Measurements from ENCODE around the gene PMPCA.

Gene PMPCA

GRCh38 chr9:136381966-136382513 lies 28.4 kb upstream of the PMPCA start:
- no peak for TF ChIP-seq EZH2phosphoT487 (conservative IDR thresholded peaks at IDR 0.05; ENCODE audit: low read length)
- no peak for TF ChIP-seq CTCF (IDR thresholded peaks at IDR 0.05; ENCODE audit: insufficient read depth, low read length, poor library complexity, severe bottlenecking)
- H3F3A ChIP-seq (ENCODE audit: insufficient read depth): no peaks in the 10 kb centered on the region

GRCh38 chr9:136383436-136383835 lies 27.0 kb upstream of the PMPCA start:
- no peak overlapping the region for H3K27ac ChIP-seq (ENCODE audit: low read depth, low read length)
- no peak for TF ChIP-seq CTCF (IDR thresholded peaks at IDR 0.05; ENCODE audit: insufficient read depth, low read length, poor library complexity, severe bottlenecking)
- no peak for TF ChIP-seq EZH2phosphoT487 (conservative IDR thresholded peaks at IDR 0.05; ENCODE audit: low read length)
- H3K36me3 ChIP-seq (ENCODE audit: low read length): 0 out of 2 replicates have a peak, but pooled peaks cover 4% of the 10 kb centered on the region
- no peak overlapping the region for H3K4me2 ChIP-seq (ENCODE audit: low read depth, low read length, poor library complexity, severe bottlenecking)
- no peaks in the 10 kb centered on the region for H3K9me2 ChIP-seq (replicated peaks; ENCODE audit: insufficient read depth, low read length)
- no peaks in the 10 kb centered on the region for H3K79me2 ChIP-seq (ENCODE audit: insufficient read depth, low read length)
- H3K4me3 ChIP-seq (ENCODE audit: insufficient read depth, low read length, poor library complexity, severe bottlenecking): no peak overlapping the region
- no peaks in the 10 kb centered on the region for H3F3A ChIP-seq (ENCODE audit: insufficient read depth)
- no peaks in the 10 kb centered on the region for H3K9me3 ChIP-seq (ENCODE audit: insufficient read depth, low read length)
- no peaks in the 10 kb centered on the region for H4K20me1 ChIP-seq (ENCODE audit: low read depth, low read length)
- no peak overlapping the region for H3K9ac ChIP-seq (ENCODE audit: low read length)
- no peaks in the 10 kb centered on the region for H3K27me3 ChIP-seq (ENCODE audit: low read length)
- no peak overlapping the region for H2AFZ ChIP-seq (ENCODE audit: low read depth, low read length, severe bottlenecking)

More at GRCh38 chr9:136381966-136382513, 28.4 kb upstream of the PMPCA start:
- H3K9ac ChIP-seq (ENCODE audit: low read length): no peak overlapping the region
- H3K27ac ChIP-seq (ENCODE audit: low read depth, low read length): no peak overlapping the region
- no peak overlapping the region for H3K4me3 ChIP-seq (ENCODE audit: insufficient read depth, low read length, poor library complexity, severe bottlenecking)
- no peaks in the 10 kb centered on the region for H3K9me3 ChIP-seq (ENCODE audit: insufficient read depth, low read length)
- H3K4me2 ChIP-seq (ENCODE audit: low read depth, low read length, poor library complexity, severe bottlenecking): no peak overlapping the region
- no peaks in the 10 kb centered on the region for H3K9me2 ChIP-seq (replicated peaks; ENCODE audit: insufficient read depth, low read length)
- no peak overlapping the region for H2AFZ ChIP-seq (ENCODE audit: low read depth, low read length, severe bottlenecking)
- H3K27me3 ChIP-seq (ENCODE audit: low read length): no peaks in the 10 kb centered on the region
- 0 out of 2 replicates have a peak, but pooled peaks cover 4% of the 10 kb centered on the region for H3K36me3 ChIP-seq (ENCODE audit: low read length)
- H3K79me2 ChIP-seq (ENCODE audit: insufficient read depth, low read length): no peaks in the 10 kb centered on the region
- H4K20me1 ChIP-seq (ENCODE audit: low read depth, low read length): no peaks in the 10 kb centered on the region

GRCh38 chr9:136385015-136385414 lies 25.4 kb upstream of the PMPCA start:
- Histone ChIP-seq H3K4me3 (ENCODE audit: insufficient read depth, low read length, poor library complexity, severe bottlenecking) (no peak overlapping the region), H3K36me3 (ENCODE audit: low read length) (0 out of 2 replicates have a peak, but pooled peaks cover 4% of the 10 kb centered on the region), H3K9me3 (ENCODE audit: insufficient read depth, low read length) (no peaks in the 10 kb centered on the region), H4K20me1 (ENCODE audit: low read depth, low read length) (no peaks in the 10 kb centered on the region), H3K9ac (ENCODE audit: low read length) (no peak overlapping the region), H2AFZ (ENCODE audit: low read depth, low read length, severe bottlenecking) (no peak overlapping the region), H3F3A (ENCODE audit: insufficient read depth) (no peaks in the 10 kb centered on the region), H3K27me3 (ENCODE audit: low read length) (no peaks in the 10 kb centered on the region), H3K79me2 (ENCODE audit: insufficient read depth, low read length) (no peaks in the 10 kb centered on the region), H3K4me2 (ENCODE audit: low read depth, low read length, poor library complexity, severe bottlenecking) (no peak overlapping the region), H3K27ac (ENCODE audit: low read depth, low read length) (no peak overlapping the region), H3K9me2 (replicated peaks; ENCODE audit: insufficient read depth, low read length) (no peaks in the 10 kb centered on the region)
- TF ChIP-seq EZH2phosphoT487 (conservative IDR thresholded peaks at IDR 0.05; ENCODE audit: low read length) (no peak), CTCF (IDR thresholded peaks at IDR 0.05; ENCODE audit: insufficient read depth, low read length, poor library complexity, severe bottlenecking) (no peak)

Data from SU-DHL-6 (cell line).